BE2C (cell line): ENCODE data around the gene THAP7.
A peak's percentile ranks its signal among the peaks of the same experiment; 100 is the strongest.

ENCODE experiments used
- DNase-seq: peaks from one replicate; pipeline ENCODE4 v3.0.0-alpha.2; 2020
- H3K27me3 ChIP-seq: fragments of 250-450 bp; sonication (Bioruptor Pico); 2 replicates; pipeline ENCODE4 v1.5.1; 2020; ENCODE audit warnings: mild to moderate bottlenecking
- H3K36me3 ChIP-seq: fragments of 250-450 bp; sonication (Bioruptor Pico); 2 replicates; pipeline ENCODE4 v1.5.1; 2020; ENCODE audit warnings: mild to moderate bottlenecking
- H3K4me1 ChIP-seq: fragments of 250-450 bp; sonication (Bioruptor Pico); 2 replicates; pipeline ENCODE4 v1.5.1; 2020
- H3K4me3 ChIP-seq: 2 replicates; pipeline ENCODE4 v1.5.1; 2011; ENCODE audit warnings: low read depth, low read length
- H3K9me3 ChIP-seq: fragments of 250-450 bp; sonication (Bioruptor Pico); 2 replicates; pipeline ENCODE4 v1.5.1; 2020
- TF ChIP-seq, protein P1 (sequence below): IDR thresholded peaks from 2 replicates; pipeline ENCODE4 v1.5.1; 2012; ENCODE audit warnings: mild to moderate bottlenecking, low read depth, low read length

The THAP7 gene

DNA sequence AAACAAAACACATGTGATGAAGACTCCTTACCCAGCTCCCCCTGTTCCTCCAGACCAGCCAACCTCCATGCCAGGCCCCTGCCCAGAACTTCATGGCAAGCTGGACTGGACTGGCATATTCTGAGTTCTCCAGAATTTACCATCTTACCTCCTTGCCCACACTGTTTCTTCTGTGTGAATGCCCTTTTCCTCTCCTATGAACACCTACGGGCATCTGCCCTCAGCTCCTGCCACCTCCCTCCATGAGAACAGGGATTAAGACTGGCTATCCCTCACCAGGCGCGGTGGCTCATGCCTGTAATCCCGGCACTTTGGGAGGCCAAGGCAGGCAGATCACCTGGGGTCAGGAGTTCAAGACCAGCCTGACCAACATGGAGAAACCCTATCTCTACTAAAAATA lies 41.3 kb downstream of the THAP7 start:
- H3K4me1 ChIP-seq: peaks cover 6% of the 10 kb centered on the region
- H3K4me3 ChIP-seq: no peak overlapping the region
- no peaks in the 10 kb centered on the region for H3K9me3 ChIP-seq
- H3K36me3 ChIP-seq: no peaks in the 10 kb centered on the region
- TF ChIP-seq, protein P1, sequence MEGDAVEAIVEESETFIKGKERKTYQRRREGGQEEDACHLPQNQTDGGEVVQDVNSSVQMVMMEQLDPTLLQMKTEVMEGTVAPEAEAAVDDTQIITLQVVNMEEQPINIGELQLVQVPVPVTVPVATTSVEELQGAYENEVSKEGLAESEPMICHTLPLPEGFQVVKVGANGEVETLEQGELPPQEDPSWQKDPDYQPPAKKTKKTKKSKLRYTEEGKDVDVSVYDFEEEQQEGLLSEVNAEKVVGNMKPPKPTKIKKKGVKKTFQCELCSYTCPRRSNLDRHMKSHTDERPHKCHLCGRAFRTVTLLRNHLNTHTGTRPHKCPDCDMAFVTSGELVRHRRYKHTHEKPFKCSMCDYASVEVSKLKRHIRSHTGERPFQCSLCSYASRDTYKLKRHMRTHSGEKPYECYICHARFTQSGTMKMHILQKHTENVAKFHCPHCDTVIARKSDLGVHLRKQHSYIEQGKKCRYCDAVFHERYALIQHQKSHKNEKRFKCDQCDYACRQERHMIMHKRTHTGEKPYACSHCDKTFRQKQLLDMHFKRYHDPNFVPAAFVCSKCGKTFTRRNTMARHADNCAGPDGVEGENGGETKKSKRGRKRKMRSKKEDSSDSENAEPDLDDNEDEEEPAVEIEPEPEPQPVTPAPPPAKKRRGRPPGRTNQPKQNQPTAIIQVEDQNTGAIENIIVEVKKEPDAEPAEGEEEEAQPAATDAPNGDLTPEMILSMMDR: no peak
- no peak for DNase-seq
- H3K27me3 ChIP-seq: peaks cover 11% of the 10 kb centered on the region

DNA sequence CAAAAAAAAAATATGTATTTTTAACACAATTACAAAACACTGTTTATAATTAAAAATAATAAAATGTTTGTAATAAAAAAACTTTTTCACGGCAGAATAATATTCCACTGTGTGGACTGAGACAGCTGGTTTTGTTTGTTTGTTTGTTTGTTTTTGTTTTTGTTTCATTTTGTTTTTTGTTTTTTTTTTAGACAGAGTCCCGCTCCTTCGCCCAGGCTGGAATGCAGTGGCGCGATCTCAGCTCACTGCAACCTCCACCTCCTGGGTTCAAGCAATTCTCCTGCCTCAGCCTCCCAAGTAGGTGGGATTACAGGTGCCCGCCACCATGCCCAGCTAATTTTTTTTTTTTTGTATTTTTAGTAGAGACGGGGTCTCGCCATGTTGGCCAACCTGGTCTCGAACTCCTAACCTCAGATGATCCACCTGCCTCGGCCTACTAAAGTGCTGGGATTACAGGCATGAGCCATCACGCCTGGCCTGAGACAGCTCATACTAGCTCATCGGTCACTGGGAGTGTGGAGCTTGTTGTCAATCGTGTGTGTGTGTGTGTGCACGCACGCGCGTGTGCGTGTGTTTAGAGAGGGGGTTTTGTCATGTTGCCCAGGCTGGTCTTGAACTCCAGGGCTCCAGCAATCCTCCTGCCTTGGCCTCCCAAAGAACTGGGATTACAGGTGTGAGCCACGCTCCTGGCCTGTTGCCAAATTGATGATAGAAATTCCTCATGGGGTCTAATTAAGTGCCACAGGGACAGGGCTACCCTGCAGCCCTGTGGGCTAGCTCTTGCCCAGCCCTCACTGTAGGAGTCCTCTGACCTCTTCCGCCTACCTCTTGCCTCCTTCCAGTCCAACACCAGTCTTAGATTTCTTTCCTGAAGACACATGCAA lies 42.1 kb downstream of the THAP7 start:
- no peaks in the 10 kb centered on the region for H3K36me3 ChIP-seq
- TF ChIP-seq, protein P1: no peak
- H3K27me3 ChIP-seq: peaks cover 6% of the 10 kb centered on the region
- H3K4me1 ChIP-seq: peaks cover 6% of the 10 kb centered on the region
- DNase-seq: no peak
- no peaks in the 10 kb centered on the region for H3K9me3 ChIP-seq
- no peak overlapping the region for H3K4me3 ChIP-seq

DNA sequence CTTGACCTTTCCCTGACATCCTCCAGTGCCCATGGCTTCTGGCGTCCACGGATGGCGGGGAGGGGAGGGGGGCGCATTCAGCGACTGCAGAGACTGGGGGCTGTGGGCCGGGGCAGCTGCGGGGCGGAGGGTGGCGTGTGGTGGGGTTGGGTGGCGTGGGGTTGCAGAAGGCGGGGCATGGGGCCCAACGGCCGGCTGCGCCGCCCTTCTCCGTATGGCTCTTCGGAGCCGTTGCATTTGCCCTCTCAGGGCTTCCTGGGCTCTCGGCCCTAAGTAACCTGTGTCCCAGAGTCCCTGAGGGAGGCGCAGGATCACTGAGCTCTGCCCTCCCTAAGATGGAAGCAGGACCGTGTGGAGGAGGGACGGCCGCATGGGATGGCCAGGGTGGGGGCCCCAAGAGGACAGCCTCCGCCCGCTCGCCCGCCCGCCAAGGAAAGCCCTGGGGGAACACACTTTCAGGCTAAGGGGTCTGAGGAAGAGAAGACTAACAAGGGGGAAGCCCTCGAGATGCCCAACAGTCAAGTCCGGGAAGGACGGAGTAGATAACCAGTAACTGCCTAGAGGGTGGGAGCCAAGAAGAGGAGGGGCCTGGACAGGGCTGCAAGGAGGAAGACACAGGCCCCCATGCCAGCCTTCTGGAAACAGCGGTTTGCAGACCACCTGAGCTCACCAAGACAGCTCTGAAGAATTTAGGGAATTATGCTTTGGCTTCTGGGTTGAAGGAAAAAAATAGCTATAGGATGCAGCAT lies 44.1 kb downstream of the THAP7 start:
- TF ChIP-seq, protein P1: no peak
- no peaks in the 10 kb centered on the region for H3K9me3 ChIP-seq
- no peak for DNase-seq
- H3K27me3 ChIP-seq: no peaks in the 10 kb centered on the region
- H3K4me1 ChIP-seq: peaks cover 6% of the 10 kb centered on the region
- peak overlapping the region; percentile 58 for H3K4me3 ChIP-seq
- H3K36me3 ChIP-seq: peaks cover 10% of the 10 kb centered on the region

DNA sequence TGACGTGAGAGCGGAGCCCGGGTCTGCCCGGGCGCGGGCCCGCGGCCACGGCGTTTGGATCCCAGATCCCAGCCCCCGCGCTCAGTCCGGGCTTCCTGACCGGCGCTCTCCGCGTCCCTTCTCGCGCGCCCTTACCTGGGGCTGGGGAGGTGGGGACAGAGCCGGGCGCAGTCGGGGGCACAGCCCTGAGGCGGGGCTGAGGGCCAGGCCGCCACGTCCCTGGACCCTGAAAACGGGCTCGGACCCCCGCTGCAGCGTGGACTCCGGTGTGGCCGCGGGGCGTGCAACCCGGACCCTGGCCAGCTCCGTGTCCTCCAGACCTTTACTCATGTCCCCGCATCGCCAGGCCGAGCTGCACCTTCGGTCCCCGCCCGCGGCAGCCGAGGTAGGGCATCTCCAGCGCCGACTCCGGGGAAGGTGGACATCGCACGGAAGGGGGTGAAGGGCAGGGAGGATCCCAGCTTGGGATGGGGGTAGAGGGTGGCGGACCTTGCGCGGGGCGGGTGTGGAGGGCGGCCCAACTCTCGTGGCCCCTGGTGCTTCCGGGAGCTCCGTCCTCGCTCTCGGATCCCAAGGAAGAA lies 44.7 kb downstream of the THAP7 start:
- Histone ChIP-seq H3K4me1 (peaks cover 6% of the 10 kb centered on the region), H3K36me3 (peaks cover 16% of the 10 kb centered on the region), H3K27me3 (no peaks in the 10 kb centered on the region), H3K9me3 (no peaks in the 10 kb centered on the region), H3K4me3 (peak overlapping the region; percentile 58)
- no peak for DNase-seq
- TF ChIP-seq, protein P1: no peak

DNA sequence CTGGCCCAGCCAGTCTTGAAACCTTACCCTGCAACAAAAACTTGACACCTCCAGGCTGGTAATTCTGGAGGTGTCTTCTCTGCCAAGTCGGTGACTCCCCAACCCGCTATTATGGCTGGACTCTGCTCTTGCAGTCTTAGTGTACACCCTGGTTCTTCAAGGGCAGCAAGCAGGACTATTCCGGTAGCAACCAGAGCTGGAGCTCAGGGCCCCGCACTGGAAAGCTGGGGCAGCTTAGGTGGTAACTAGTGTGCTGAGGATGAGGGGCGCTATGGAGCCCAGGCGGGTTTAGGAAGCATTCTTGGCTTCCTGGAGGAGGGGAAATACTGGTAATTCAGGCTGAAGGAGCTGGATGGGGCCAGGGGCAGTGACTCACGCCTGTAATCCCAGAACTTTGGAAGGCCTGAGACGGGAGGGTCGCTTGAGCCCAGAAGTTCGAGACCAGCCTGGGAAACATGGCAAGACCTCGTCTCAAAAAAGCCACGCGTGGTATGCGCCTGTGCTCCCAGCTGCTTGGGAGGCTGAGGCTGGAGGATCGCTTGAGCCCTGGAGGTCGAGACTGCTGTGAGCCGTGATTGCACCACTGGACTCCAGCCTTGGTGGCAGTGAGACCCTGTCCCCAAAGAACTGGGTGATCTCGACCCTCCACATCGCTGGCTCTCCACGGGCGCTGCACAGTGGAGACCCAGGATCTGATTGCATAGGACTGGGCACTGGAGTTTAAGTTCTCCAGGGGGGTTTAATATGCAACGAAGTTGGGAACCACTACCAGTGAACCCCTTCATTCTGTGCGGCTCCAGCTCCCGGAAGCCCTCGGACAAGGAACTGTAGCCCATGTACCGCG lies 45.4 kb downstream of the THAP7 start:
- Histone ChIP-seq H3K9me3 (no peaks in the 10 kb centered on the region), H3K36me3 (peaks cover 23% of the 10 kb centered on the region), H3K4me3 (peak overlapping the region; percentile 58), H3K4me1 (peaks cover 3% of the 10 kb centered on the region), H3K27me3 (no peaks in the 10 kb centered on the region)
- TF ChIP-seq, protein P1: no peak
- DNase-seq: no peak
